Measurements from ENCODE around the gene CEACAM7. TPM values are rescaled to one million over a fixed set of nuclear protein-coding genes. Genes with fewer than 3 reads are reported as not detected.

Gene CEACAM7
- total RNA-seq, 1 donor from 2014 or later = not detected

GRCh38 chr19:41698746-41699230 is 10.7 kb upstream of the CEACAM7 start:
- Histone ChIP-seq H3K4me3 (no peak overlapping the region), H3K27ac (no peak overlapping the region), H3K27me3 (no peaks in the 10 kb centered on the region), H3K36me3 (no peaks in the 10 kb centered on the region), H3K4me1 (no peaks in the 10 kb centered on the region), H3K9me3 (no peaks in the 10 kb centered on the region)
- no peak for TF ChIP-seq CTCF (IDR thresholded peaks at IDR 0.05)
- no peak for DNase-seq (ENCODE audit: low spot score in 2 of 2)
- intact Hi-C loops (cut with DNase I) = no loop called here

GRCh38 chr19:41697198-41697855 is 9.3 kb upstream of the CEACAM7 start:
- H3K4me3 ChIP-seq = no peak overlapping the region
- H3K27me3 ChIP-seq = no peaks in the 10 kb centered on the region
- H3K9me3 ChIP-seq = peaks cover 0 to 6% of the 10 kb centered on the region in 2 donors
- H3K4me1 ChIP-seq = no peaks in the 10 kb centered on the region
- DNase-seq (ENCODE audit: low spot score in 2 of 2) = peak in 1 of 2 donors; percentile 57
- no peak for TF ChIP-seq CTCF (IDR thresholded peaks at IDR 0.05)
- intact Hi-C loops (cut with DNase I) = no loop called here
- H3K36me3 ChIP-seq = no peaks in the 10 kb centered on the region
- H3K27ac ChIP-seq = no peak overlapping the region

- DNase-seq (ENCODE audit: low spot score in 2 of 2) = peak in 1 of 2 donors; percentile 21
- no peak overlapping the region for H3K27ac ChIP-seq
- no peaks in the 10 kb centered on the region for H3K27me3 ChIP-seq
Observed at GRCh38 chr19:41696402-41697197, 8.5 kb upstream of the CEACAM7 start.

GRCh38 chr19:41695745-41696144 is 7.7 kb upstream of the CEACAM7 start:
- no peak overlapping the region for H3K27ac ChIP-seq
- H3K4me3 ChIP-seq = no peak overlapping the region
- no peak for TF ChIP-seq CTCF (IDR thresholded peaks at IDR 0.05)
- no peaks in the 10 kb centered on the region for H3K4me1 ChIP-seq
- H3K27me3 ChIP-seq = no peaks in the 10 kb centered on the region
- DNase-seq (ENCODE audit: low spot score in 2 of 2) = no peak
- H3K36me3 ChIP-seq = no peaks in the 10 kb centered on the region
- peaks cover 4 to 7% of the 10 kb centered on the region in 2 donors for H3K9me3 ChIP-seq
- intact Hi-C loops (cut with DNase I) = no loop called here

More at GRCh38 chr19:41696402-41697197, 8.5 kb upstream of the CEACAM7 start:
- no peak for TF ChIP-seq CTCF (IDR thresholded peaks at IDR 0.05)
- intact Hi-C loops (cut with DNase I) = no loop called here
- Histone ChIP-seq H3K36me3 (no peaks in the 10 kb centered on the region), H3K4me1 (no peaks in the 10 kb centered on the region), H3K9me3 (peaks cover 4 to 7% of the 10 kb centered on the region in 2 donors), H3K4me3 (no peak overlapping the region)

- TF ChIP-seq CTCF (IDR thresholded peaks at IDR 0.05) = no peak
- Histone ChIP-seq H3K27me3 (no peaks in the 10 kb centered on the region), H3K9me3 (peaks cover 4 to 7% of the 10 kb centered on the region in 2 donors), H3K27ac (no peak overlapping the region), H3K4me1 (no peaks in the 10 kb centered on the region), H3K4me3 (no peak overlapping the region), H3K36me3 (no peaks in the 10 kb centered on the region)
- intact Hi-C loops (cut with DNase I) = no loop called here
- peak in 1 of 2 donors; percentile 39 for DNase-seq (ENCODE audit: low spot score in 2 of 2)
Observed at GRCh38 chr19:41694831-41695635, 7.0 kb upstream of the CEACAM7 start.

All from ascending aorta (tissue), 2 donors.